Tibial nerve (tissue), 3 donors: Measurements from ENCODE around the gene CARMIL1.

Source experiments
- POLR2A ChIP-seq, 2 donors: fragments of 450-650 bp; IDR thresholded peaks; one replicate each; pipeline ENCODE4 v1.6.1; 2017; ENCODE audit warnings: antibody characterized with exemption in 2 of 2, mild to moderate bottlenecking in 2 of 2, moderate library complexity in 2 of 2
- TF ChIP-seq, protein P1 (sequence below), 5 experiments: fragments of 200-600 bp in 3 of 5; fragments of 450-650 bp in 2 of 5; sonication (generic) in 3 of 5; IDR thresholded peaks; one replicate each; pipeline ENCODE4 v1.5.1; 2016 to 2019; ENCODE audit warnings: antibody characterized with exemption in 5 of 5, mild to moderate bottlenecking in 3 of 5, moderate library complexity in 2 of 5

DNA sequence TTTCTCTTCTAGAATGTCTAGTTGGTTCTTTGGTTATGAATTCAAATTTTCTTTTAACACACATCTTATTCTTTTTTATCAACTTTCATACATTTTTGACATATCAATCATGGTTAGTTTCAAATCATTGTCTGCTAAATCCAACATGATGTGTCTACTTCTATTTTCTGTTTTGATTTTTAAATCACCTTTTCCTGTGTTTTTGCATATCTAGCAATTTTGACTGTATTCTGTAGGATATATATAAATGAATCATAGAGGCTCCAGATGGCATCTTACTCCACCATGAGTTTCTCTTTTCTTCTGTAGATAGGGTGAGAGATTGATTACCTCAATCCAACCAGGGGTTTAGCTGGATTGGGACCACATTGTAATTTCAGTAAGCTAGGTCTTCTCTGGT is 34.3 kb upstream of the CARMIL1 start:
- TF ChIP-seq, protein P1, sequence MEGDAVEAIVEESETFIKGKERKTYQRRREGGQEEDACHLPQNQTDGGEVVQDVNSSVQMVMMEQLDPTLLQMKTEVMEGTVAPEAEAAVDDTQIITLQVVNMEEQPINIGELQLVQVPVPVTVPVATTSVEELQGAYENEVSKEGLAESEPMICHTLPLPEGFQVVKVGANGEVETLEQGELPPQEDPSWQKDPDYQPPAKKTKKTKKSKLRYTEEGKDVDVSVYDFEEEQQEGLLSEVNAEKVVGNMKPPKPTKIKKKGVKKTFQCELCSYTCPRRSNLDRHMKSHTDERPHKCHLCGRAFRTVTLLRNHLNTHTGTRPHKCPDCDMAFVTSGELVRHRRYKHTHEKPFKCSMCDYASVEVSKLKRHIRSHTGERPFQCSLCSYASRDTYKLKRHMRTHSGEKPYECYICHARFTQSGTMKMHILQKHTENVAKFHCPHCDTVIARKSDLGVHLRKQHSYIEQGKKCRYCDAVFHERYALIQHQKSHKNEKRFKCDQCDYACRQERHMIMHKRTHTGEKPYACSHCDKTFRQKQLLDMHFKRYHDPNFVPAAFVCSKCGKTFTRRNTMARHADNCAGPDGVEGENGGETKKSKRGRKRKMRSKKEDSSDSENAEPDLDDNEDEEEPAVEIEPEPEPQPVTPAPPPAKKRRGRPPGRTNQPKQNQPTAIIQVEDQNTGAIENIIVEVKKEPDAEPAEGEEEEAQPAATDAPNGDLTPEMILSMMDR (IDR thresholded peaks at IDR 0.05): no peak
- TF ChIP-seq POLR2A (IDR thresholded peaks at IDR 0.05): no peak
